HG03135 (cell line): ENCODE data around the gene PTGS2.
"Not testable (repeated sequence)": the region's sequence is repeated elsewhere in the genome, so short reads cannot be mapped to it uniquely, and the experiment has no call there.

Experiments
- ATAC-seq: cut with Tn5 transposase; IDR thresholded peaks from one replicate; pipeline ENCODE4 v1.9.1; 2021; ENCODE audit warnings: mild to moderate bottlenecking, moderate library complexity; ENCODE audit not compliant: unreplicated experiment

PTGS2 gene

GRCh38 chr1:186670297-186671135, 9.7 kb downstream of the PTGS2 start:
- no peak for ATAC-seq

- ATAC-seq = not testable (repeated sequence)
Observed at GRCh38 chr1:186669784-186670183, 10.4 kb downstream of the PTGS2 start.

- ATAC-seq = not testable (repeated sequence)
Observed at GRCh38 chr1:186664217-186664616, 16.0 kb downstream of the PTGS2 start.

GRCh38 chr1:186662752-186663151, 17.5 kb downstream of the PTGS2 start:
- ATAC-seq = no peak

GRCh38 chr1:186659890-186660341, 20.3 kb downstream of the PTGS2 start:
- no peak for ATAC-seq

- ATAC-seq = no peak
Observed at GRCh38 chr1:186658999-186659398, 21.2 kb downstream of the PTGS2 start.

- ATAC-seq = no peak
Observed at GRCh38 chr1:186657481-186657880, 22.7 kb downstream of the PTGS2 start.

GRCh38 chr1:186655876-186656275, 24.3 kb downstream of the PTGS2 start:
- no peak for ATAC-seq

- no peak for ATAC-seq
Observed at GRCh38 chr1:186654741-186655140, 25.5 kb downstream of the PTGS2 start.

GRCh38 chr1:186653312-186653711, 26.9 kb downstream of the PTGS2 start:
- no peak for ATAC-seq

GRCh38 chr1:186648613-186649012, 31.6 kb downstream of the PTGS2 start:
- ATAC-seq = no peak

- ATAC-seq = not testable (repeated sequence)
Observed at GRCh38 chr1:186647985-186648384, 32.2 kb downstream of the PTGS2 start.

GRCh38 chr1:186643614-186644013, 36.6 kb downstream of the PTGS2 start:
- ATAC-seq = no peak

GRCh38 chr1:186637567-186637966, 42.7 kb downstream of the PTGS2 start:
- ATAC-seq = not testable (repeated sequence)

- ATAC-seq = no peak
Observed at GRCh38 chr1:186636786-186637185, 43.4 kb downstream of the PTGS2 start.

- ATAC-seq = no peak
Observed at GRCh38 chr1:186634511-186634910, 45.7 kb downstream of the PTGS2 start.

- ATAC-seq = no peak
Observed at GRCh38 chr1:186633116-186633515, 47.1 kb downstream of the PTGS2 start.

- no peak for ATAC-seq
Observed at GRCh38 chr1:186629341-186629740, 50.9 kb downstream of the PTGS2 start.

GRCh38 chr1:186628910-186629309, 51.3 kb downstream of the PTGS2 start:
- ATAC-seq = no peak

GRCh38 chr1:186627019-186627418, 53.2 kb downstream of the PTGS2 start:
- no peak for ATAC-seq

- ATAC-seq = peak; percentile 71
Observed at GRCh38 chr1:186626356-186626932, 53.8 kb downstream of the PTGS2 start.

- no peak for ATAC-seq
Observed at GRCh38 chr1:186623551-186623950, 56.7 kb downstream of the PTGS2 start.
